GM19025 (cell line): ENCODE measurements around the gene NSA2.
"Not testable (repeated sequence)": the region's sequence is repeated elsewhere in the genome, so short reads cannot be mapped to it uniquely, and the experiment has no call there.

Experiments used
- ATAC-seq: cut with Tn5 transposase; IDR thresholded peaks from one replicate; pipeline ENCODE4 v1.9.1; 2021; ENCODE audit warnings: mild to moderate bottlenecking, low read depth, moderate library complexity; ENCODE audit not compliant: unreplicated experiment

The NSA2 gene

GRCh38 chr5:74766849-74767578 is at the start of gene NSA2, which contains the start of gene GFM2:
Gene NSA2 (plus strand): TSS chr5:74767249. CDS start chr5:74767361, 112 bp downstream.
Gene GFM2 (minus strand): TSS chr5:74767117. CDS start chr5:74763742, 3,375 bp downstream.
- ATAC-seq: peak; percentile 88

GRCh38 chr5:74717596-74717995 is 49.5 kb upstream of the NSA2 start:
- ATAC-seq: no peak

- no peak for ATAC-seq
Measured at GRCh38 chr5:74722271-74722670, 44.8 kb upstream of the NSA2 start.

GRCh38 chr5:74725331-74725730 is 41.7 kb upstream of the NSA2 start:
- ATAC-seq: no peak

- ATAC-seq: no peak
Measured at GRCh38 chr5:74736759-74737158, 30.3 kb upstream of the NSA2 start.

GRCh38 chr5:74738406-74738805 is 28.6 kb upstream of the NSA2 start:
- ATAC-seq: no peak

GRCh38 chr5:74748742-74749141 is 18.3 kb upstream of the NSA2 start:
- ATAC-seq: not testable (repeated sequence)

GRCh38 chr5:74761241-74761640 is 5.8 kb upstream of the NSA2 start:
- ATAC-seq: no peak

GRCh38 chr5:74762599-74762998 is 4.5 kb upstream of the NSA2 start:
- no peak for ATAC-seq

- ATAC-seq: no peak
Measured at GRCh38 chr5:74763504-74763903, 3.5 kb upstream of the NSA2 start.

- no peak for ATAC-seq
Measured at GRCh38 chr5:74765201-74765600, 1.8 kb upstream of the NSA2 start.

GRCh38 chr5:74765929-74766328 is 1.1 kb upstream of the NSA2 start:
- ATAC-seq: no peak

- peak; percentile 24 for ATAC-seq
Measured at GRCh38 chr5:74766418-74766848, 616 bp upstream of the NSA2 start.

GRCh38 chr5:74767579-74767913 is 497 bp downstream of the NSA2 start:
- peak; percentile 5 for ATAC-seq

- no peak for ATAC-seq
Measured at GRCh38 chr5:74772359-74772758, 5.3 kb downstream of the NSA2 start.

GRCh38 chr5:74778609-74779008 is 11.6 kb downstream of the NSA2 start:
- no peak for ATAC-seq

- no peak for ATAC-seq
Measured at GRCh38 chr5:74786851-74787250, 19.8 kb downstream of the NSA2 start.

- no peak for ATAC-seq
Measured at GRCh38 chr5:74787424-74787823, 20.4 kb downstream of the NSA2 start.

- not testable (repeated sequence) for ATAC-seq
Measured at GRCh38 chr5:74791669-74792068, 24.6 kb downstream of the NSA2 start.

GRCh38 chr5:74798977-74799911 is 32.2 kb downstream of the NSA2 start:
- ATAC-seq: no peak

GRCh38 chr5:74801197-74801596 is 34.1 kb downstream of the NSA2 start:
- ATAC-seq: no peak
